Stimulated activated CD8-positive, alpha-beta memory T cell treated with anti-CD3 and anti-CD28 coated beads, Interleukin-4, amount 100 ng/mL, for 24 hours (primary cell): ENCODE results near the gene PMAIP1.

Experiments
- DNase-seq: peaks from one replicate; pipeline ENCODE4 v3.0.0-alpha.2; 2020; ENCODE audit warnings: low read depth

Gene PMAIP1

DNA sequence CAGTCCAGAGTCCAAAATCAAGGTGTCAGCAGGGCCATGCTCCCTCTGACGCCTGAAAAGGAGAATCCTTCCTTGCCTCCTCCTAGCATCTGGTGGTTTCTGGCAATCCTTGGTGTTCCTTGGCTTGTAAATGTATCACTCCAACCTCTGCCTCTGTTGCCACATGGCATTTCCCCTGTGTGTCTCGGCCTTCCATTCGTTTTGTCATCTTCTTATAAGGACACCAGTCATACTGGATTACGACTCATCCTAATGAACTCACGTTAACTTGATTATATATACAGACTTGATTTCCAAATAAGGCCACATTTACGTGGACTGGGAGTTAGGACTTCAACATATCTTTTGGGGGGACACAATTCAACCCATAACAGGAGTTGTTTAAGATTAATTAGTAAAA, 15.8 kb downstream of the PMAIP1 start:
- DNase-seq: no peak

GRCh38 chr18:59916746-59917145, 16.9 kb downstream of the PMAIP1 start:
- DNase-seq: no peak

GRCh38 chr18:59917422-59917821, 17.6 kb downstream of the PMAIP1 start:
- no peak for DNase-seq

DNA sequence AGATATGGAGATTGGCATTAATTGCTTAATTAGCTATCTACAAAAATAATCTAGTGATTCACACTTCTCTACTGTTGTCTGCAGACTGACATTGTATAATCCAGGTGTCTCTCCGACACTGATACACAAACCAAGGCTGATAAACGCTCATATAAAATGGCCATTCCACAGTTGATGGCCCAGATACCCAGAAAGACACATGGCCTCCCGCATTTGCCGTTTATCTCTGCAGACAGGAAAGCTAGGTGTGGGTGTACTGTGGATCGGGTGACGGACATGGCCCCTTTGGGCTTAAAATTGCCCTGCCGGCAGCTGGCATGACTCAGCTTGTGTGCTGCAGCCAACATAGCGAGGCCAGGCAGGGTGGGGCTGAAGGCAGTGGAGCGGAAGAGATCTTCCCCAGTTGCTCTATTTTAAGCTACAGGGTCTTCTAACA, 18.5 kb downstream of the PMAIP1 start:
- no peak for DNase-seq

GRCh38 chr18:59918997-59919396, 19.2 kb downstream of the PMAIP1 start:
- DNase-seq: no peak

GRCh38 chr18:59921384-59921891, 21.6 kb downstream of the PMAIP1 start:
- DNase-seq: peak; percentile 38

- no peak for DNase-seq
These were observed 23.9 kb downstream of the PMAIP1 start for GRCh38 chr18:59923539-59924196.

DNA sequence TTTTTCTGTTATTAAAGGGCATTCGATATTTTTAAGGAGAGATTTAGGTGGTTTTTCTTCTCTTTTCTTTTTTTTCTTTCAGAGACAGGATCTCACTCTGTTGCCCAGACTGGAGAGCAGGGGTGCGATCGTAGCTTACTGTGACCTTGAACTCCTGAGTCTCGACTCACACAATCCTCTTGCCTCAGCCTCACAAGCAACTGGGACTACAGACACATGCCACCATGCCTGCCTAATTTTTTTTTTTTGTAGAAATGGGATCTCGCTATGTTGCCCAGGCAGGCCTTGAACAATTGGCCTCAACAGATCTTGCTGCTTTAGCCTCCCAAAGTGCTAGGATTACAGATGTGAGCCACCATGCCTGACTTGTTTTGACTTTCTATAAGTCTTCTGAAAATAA, 26.3 kb downstream of the PMAIP1 start:
- no peak for DNase-seq

DNA sequence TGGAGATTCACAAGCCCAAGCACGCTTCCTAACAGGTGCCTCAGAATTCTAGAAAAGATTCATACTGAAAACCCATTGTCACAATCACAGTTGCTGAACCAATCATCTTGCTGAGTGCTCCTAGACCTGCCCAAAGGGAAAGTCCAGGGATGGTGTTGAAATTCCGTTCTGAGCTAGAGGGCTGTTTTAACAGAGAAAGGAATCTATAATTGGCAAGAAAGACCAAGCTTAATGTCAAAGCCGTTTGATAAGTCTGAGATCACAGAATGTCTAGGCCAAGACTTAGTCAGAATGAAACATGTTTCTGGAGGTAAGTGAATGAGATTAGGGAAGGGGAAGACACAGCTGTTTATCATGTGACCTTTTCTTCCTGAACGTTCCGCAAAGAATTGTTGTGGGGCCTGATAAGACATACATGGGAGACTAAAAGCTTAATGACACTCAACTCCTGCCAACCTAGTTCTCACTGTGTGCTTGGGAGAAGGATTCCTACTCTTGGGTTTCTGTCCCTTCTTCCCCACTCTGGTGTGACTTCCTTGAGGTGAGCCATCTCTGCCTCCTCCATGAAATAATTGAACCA, 27.5 kb downstream of the PMAIP1 start:
- DNase-seq: no peak

DNA sequence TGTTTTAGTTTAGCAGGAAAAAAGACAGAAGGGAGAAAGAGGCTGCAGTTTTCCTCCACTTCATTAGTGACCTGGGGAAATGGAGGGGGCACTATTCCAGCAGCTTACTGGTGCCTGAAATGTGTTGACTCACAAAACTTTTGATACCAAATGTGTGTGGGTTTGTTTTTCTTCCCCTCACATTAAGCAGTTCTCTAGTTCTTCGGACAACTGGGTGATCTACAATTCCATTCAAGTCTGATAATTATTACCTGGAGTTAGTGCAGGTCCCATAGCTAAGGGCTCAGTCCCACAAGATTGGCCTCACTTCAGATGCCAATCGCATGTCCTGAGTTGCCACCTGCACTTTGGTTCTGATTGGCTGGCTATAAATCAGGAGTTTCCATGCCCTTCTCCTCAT, 28.4 kb downstream of the PMAIP1 start:
- no peak for DNase-seq

GRCh38 chr18:59929621-59930295, 30.0 kb downstream of the PMAIP1 start:
- DNase-seq: no peak

GRCh38 chr18:59932401-59932800, 32.6 kb downstream of the PMAIP1 start:
- DNase-seq: no peak

DNA sequence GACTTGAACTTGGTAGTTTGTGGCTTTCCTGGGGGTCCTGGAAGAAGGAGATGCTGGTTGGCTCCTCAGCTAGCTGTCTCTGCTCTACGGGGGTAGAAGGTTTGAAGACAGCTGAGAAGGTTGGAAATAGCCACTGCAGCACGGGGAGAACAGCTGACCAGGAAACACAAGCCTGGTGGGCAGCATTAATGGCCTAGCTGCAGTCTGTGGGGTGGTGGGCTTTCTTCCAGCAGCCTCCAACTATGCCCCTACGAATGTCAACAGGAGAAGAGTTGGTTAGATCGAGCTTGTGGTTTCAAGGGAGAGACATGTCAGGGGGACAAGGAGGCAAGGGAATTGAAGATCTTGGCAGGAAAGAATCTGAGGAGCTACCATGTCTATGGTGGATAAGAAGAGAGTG, 38.9 kb downstream of the PMAIP1 start:
- no peak for DNase-seq

DNA sequence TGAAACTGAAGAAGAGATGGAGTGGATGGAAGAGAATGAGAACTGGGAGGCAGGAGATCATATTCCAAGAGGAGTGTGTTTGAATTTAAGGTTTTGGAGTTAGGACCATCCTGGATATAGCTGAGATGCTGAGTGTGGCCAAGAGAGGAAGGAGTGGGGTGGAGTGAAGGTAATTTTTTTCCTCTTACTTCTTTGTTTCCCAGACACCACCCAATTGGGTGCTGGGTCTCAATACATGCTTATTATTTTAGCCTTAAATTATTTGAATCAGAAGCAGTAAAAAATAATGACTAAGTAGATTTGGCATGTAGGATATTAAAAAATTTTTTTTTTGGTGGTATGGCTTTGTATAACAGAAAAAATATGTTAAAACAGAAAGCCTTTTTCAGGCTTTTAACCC, 39.3 kb downstream of the PMAIP1 start:
- DNase-seq: no peak

DNA sequence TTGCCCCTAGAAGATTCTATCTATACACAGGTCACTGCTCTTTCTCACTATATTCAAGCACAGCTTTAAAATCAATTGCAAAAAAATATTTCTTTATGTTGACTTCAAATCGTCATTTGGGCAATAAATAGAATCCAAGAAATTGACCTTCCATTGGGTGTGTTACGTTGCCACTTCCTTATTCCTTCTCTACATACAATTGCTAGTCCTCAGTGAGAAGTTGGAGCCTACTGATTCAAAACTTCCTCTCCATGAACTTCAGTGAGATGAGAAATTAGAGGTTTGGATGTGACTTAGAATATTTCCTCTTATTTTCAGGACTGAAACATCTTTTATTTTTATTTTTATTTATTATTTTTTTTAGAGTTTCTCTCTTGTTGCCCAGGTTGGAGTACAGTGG, 40.3 kb downstream of the PMAIP1 start:
- no peak for DNase-seq

GRCh38 chr18:59941331-59941730, 41.5 kb downstream of the PMAIP1 start:
- no peak for DNase-seq

DNA sequence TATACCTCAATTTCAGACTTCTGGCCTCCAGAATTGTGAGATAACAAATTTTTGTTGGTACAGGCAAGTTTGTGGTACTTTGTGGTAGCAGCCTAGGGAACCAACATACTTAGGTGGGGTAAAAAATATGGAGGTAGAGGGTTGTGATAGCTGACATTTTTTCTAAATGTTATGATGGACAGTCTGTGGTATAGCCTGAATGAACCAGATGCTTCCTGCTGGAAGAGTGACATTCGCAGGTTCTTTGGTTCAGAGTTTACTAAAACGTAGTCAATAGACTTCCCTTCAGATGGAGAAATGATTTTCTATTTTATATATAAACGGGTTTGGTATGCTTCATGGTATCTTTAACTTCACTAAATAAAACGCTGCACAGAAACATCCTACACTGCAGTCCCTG, 42.8 kb downstream of the PMAIP1 start:
- DNase-seq: no peak

DNA sequence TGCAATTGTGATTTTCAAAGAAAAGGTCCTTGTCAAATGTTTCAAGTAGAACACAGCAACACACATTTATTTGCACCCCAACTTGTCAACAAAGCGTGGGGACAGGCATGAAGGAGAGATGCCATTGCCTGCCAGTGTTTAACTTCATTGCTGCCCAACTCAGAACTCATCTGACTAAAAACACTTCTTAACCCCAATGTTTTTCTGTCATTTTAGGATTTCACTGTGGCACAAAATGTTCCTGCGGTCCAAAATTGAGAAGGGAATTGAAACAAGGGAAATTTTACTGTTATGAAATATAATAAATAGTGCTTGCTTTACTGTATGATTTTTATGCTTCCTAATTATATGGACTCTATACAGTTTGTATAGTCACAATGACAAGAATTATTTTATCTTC, 45.7 kb downstream of the PMAIP1 start:
- no peak for DNase-seq

GRCh38 chr18:59950215-59950944, 50.6 kb downstream of the PMAIP1 start:
- DNase-seq: no peak

DNA sequence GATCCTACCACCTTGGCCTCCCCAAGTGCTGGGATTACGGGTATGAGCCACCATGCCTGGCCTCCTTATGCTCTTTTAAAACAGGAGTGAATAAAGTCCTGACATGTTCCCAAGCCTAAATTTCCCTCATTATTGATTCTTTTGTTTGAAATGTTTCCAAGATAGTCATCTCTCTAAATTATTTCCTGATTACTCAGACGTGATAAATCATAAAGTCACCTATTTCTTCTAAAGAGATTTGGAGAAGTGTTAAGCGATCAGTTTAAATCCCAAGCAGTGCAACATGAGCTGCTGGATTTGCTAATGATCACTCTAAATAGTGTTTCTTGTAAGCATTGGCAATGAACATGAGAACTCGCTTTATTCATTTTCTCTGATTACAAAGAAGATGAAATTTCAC, 51.8 kb downstream of the PMAIP1 start:
- no peak for DNase-seq

GRCh38 chr18:59952283-59953007, 52.6 kb downstream of the PMAIP1 start:
- no peak for DNase-seq
